ENCODE measurements around the gene CYSTM1.

DNA sequence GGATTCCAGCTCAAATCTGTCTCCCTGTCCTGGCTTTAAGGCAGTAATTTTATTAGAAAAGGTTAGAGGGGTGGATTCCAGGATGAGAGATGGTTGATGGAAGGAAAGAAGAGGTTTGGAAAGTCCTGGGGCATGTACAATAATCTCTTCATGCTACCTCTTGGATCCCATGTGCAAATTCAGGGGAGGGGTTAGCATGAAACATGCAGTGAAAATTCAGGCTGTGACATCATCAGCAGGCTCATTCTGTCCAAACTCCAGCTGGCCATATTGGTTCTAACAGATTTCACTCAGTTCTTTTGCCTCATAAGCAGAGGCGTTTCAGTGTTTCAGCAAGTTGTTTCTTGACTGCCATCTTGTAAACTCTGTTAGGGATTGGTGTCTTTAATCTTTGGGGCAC, 55.4 kb downstream of the CYSTM1 start:
- TF ChIP-seq, protein P1, sequence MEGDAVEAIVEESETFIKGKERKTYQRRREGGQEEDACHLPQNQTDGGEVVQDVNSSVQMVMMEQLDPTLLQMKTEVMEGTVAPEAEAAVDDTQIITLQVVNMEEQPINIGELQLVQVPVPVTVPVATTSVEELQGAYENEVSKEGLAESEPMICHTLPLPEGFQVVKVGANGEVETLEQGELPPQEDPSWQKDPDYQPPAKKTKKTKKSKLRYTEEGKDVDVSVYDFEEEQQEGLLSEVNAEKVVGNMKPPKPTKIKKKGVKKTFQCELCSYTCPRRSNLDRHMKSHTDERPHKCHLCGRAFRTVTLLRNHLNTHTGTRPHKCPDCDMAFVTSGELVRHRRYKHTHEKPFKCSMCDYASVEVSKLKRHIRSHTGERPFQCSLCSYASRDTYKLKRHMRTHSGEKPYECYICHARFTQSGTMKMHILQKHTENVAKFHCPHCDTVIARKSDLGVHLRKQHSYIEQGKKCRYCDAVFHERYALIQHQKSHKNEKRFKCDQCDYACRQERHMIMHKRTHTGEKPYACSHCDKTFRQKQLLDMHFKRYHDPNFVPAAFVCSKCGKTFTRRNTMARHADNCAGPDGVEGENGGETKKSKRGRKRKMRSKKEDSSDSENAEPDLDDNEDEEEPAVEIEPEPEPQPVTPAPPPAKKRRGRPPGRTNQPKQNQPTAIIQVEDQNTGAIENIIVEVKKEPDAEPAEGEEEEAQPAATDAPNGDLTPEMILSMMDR (IDR thresholded peaks at IDR 0.05; ENCODE audit: low read depth, low read length, poor library complexity, severe bottlenecking): no peak
- no peak for TF ChIP-seq EZH2phosphoT487 (IDR thresholded peaks at IDR 0.05; ENCODE audit: borderline replicate concordance, low read length)

Measured in DOHH2 (cell line).